Measurements from ENCODE around the gene UCN.
A peak's percentile ranks its signal among the peaks of the same experiment; 100 is the strongest.

The UCN gene

DNA sequence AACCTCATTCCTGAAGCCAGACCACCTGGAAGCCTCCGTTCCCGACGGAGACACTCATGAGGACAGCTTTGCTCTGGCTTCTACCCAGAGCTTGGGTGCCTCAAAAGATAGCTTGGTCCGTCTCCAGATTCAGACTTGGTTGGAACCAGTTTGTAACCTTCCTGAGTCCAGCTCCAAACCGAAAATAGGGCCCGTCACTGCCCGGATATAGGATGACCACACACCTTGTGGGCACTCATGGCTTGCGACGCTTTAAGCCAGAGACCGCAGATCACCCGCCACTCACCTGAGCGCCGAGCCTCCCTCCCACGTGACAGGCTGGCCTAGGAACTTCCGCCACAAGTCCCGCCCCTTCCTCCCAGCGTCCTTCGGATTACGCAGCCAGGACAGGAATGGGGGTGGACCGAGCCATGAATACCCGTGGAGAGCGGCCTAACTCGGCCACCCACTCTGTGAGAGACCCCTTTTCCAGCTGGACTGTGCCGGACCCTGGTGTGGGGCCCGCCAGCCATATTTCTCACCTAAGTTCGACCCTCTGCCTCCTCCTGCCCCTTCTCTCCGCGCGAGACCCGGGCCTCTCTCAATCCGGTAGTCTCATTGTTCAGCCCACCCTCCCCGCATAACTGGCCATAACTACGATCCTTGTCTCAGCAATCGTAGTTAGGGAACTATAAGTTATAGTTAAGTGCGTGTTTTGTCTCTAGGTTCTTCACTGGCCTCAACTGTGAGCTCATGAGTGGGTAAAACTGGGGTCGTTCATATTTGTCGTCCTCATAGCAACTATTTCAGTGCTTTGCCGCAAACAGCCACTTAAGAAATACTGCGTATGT is 14.7 kb upstream of the UCN start, which contains the start of gene MPV17 (continued):
- TF ChIP-seq, protein P1, sequence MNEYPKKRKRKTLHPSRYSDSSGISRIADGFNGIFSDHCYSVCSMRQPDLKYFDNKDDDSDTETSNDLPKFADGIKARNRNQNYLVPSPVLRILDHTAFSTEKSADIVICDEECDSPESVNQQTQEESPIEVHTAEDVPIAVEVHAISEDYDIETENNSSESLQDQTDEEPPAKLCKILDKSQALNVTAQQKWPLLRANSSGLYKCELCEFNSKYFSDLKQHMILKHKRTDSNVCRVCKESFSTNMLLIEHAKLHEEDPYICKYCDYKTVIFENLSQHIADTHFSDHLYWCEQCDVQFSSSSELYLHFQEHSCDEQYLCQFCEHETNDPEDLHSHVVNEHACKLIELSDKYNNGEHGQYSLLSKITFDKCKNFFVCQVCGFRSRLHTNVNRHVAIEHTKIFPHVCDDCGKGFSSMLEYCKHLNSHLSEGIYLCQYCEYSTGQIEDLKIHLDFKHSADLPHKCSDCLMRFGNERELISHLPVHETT (tag by site-specific recombination; IDR thresholded peaks at IDR 0.05), result no peak
- no peak for TF ChIP-seq ZNF239 (tag by site-specific recombination; IDR thresholded peaks at IDR 0.05)
- TF ChIP-seq ZNF701 (tag by site-specific recombination; IDR thresholded peaks at IDR 0.05), result no peak
- peak; percentile 22; the same call in 1 of the 2 replicates for TF ChIP-seq EGR2 (tag by site-specific recombination; IDR thresholded peaks at IDR 0.05; ENCODE audit: low read depth)
- TF ChIP-seq KLF9 (tag by site-specific recombination; IDR thresholded peaks at IDR 0.05; ENCODE audit: low read depth), result no peak
- TF ChIP-seq ZNF785 (tag by site-specific recombination; IDR thresholded peaks at IDR 0.05), result no peak
- no peak for TF ChIP-seq ZBTB7A (tag by site-specific recombination; IDR thresholded peaks at IDR 0.05; ENCODE audit: low read depth)
- TF ChIP-seq ZNF558 (tag by site-specific recombination; IDR thresholded peaks at IDR 0.05), result no peak
- TF ChIP-seq, protein P2, sequence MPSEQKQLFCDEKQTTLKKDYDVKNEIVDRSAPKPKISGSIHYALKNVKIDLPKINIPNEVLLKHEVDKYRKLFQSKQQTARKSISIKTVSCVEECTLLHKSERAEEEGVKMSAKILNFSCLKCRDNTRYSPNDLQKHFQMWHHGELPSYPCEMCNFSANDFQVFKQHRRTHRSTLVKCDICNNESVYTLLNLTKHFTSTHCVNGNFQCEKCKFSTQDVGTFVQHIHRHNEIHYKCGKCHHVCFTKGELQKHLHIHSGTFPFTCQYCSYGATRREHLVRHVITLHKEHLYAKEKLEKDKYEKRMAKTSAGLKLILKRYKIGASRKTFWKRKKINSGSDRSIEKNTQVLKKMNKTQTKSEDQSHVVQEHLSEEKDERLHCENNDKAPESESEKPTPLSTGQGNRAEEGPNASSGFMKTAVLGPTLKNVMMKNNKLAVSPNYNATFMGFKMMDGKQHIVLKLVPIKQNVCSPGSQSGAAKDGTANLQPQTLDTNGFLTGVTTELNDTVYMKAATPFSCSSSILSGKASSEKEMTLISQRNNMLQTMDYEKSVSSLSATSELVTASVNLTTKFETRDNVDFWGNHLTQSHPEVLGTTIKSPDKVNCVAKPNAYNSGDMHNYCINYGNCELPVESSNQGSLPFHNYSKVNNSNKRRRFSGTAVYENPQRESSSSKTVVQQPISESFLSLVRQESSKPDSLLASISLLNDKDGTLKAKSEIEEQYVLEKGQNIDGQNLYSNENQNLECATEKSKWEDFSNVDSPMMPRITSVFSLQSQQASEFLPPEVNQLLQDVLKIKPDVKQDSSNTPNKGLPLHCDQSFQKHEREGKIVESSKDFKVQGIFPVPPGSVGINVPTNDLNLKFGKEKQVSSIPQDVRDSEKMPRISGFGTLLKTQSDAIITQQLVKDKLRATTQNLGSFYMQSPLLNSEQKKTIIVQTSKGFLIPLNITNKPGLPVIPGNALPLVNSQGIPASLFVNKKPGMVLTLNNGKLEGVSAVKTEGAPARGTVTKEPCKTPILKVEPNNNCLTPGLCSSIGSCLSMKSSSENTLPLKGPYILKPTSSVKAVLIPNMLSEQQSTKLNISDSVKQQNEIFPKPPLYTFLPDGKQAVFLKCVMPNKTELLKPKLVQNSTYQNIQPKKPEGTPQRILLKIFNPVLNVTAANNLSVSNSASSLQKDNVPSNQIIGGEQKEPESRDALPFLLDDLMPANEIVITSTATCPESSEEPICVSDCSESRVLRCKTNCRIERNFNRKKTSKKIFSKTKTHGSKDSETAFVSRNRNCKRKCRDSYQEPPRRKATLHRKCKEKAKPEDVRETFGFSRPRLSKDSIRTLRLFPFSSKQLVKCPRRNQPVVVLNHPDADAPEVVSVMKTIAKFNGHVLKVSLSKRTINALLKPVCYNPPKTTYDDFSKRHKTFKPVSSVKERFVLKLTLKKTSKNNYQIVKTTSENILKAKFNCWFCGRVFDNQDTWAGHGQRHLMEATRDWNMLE (tag by site-specific recombination; conservative IDR thresholded peaks at IDR 0.05; ENCODE audit: low read depth), result 0 out of 2 replicates have a peak, but pooled peaks have one; percentile 54
- TF ChIP-seq ZNF16 (tag by site-specific recombination; IDR thresholded peaks at IDR 0.05; ENCODE audit: low read depth), result no peak
- TF ChIP-seq, protein P3, sequence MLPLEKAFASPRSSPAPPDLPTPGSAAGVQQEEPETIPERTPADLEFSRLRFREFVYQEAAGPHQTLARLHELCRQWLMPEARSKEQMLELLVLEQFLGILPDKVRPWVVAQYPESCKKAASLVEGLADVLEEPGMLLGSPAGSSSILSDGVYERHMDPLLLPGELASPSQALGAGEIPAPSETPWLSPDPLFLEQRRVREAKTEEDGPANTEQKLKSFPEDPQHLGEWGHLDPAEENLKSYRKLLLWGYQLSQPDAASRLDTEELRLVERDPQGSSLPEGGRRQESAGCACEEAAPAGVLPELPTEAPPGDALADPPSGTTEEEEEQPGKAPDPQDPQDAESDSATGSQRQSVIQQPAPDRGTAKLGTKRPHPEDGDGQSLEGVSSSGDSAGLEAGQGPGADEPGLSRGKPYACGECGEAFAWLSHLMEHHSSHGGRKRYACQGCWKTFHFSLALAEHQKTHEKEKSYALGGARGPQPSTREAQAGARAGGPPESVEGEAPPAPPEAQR (tag by site-specific recombination; IDR thresholded peaks at IDR 0.05), result no peak
- TF ChIP-seq KLF8 (tag by site-specific recombination; IDR thresholded peaks at IDR 0.05), result peak; percentile 53
- TF ChIP-seq ZNF530 (tag by site-specific recombination; IDR thresholded peaks at IDR 0.05; ENCODE audit: low read depth), result no peak
- TF ChIP-seq ZNF830 (tag by site-specific recombination; IDR thresholded peaks at IDR 0.05; ENCODE audit: low read depth), result no peak
- TF ChIP-seq ZNF24 (tag by site-specific recombination; IDR thresholded peaks at IDR 0.05), result peak; percentile 18; the same call in 1 of the 2 replicates
- TF ChIP-seq, protein P4, sequence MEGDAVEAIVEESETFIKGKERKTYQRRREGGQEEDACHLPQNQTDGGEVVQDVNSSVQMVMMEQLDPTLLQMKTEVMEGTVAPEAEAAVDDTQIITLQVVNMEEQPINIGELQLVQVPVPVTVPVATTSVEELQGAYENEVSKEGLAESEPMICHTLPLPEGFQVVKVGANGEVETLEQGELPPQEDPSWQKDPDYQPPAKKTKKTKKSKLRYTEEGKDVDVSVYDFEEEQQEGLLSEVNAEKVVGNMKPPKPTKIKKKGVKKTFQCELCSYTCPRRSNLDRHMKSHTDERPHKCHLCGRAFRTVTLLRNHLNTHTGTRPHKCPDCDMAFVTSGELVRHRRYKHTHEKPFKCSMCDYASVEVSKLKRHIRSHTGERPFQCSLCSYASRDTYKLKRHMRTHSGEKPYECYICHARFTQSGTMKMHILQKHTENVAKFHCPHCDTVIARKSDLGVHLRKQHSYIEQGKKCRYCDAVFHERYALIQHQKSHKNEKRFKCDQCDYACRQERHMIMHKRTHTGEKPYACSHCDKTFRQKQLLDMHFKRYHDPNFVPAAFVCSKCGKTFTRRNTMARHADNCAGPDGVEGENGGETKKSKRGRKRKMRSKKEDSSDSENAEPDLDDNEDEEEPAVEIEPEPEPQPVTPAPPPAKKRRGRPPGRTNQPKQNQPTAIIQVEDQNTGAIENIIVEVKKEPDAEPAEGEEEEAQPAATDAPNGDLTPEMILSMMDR (tag by site-specific recombination; IDR thresholded peaks at IDR 0.05), result no peak
- TF ChIP-seq ZNF214 (tag by site-specific recombination; IDR thresholded peaks at IDR 0.05; ENCODE audit: borderline replicate concordance), result no peak
- TF ChIP-seq ZEB2 (tag by site-specific recombination; IDR thresholded peaks at IDR 0.05), result 0 out of 2 replicates have a peak, but pooled peaks have one; percentile 30
- TF ChIP-seq KLF1 (tag by site-specific recombination; IDR thresholded peaks at IDR 0.05), result no peak
- TF ChIP-seq MYNN (tag by site-specific recombination; IDR thresholded peaks at IDR 0.05; ENCODE audit: borderline replicate concordance), result no peak
- peak; percentile 51; the same call in 1 of the 2 replicates for TF ChIP-seq ZNF341 (tag by site-specific recombination; IDR thresholded peaks at IDR 0.05; ENCODE audit: low read depth)
- TF ChIP-seq SCRT2 (tag by site-specific recombination; IDR thresholded peaks at IDR 0.05), result no peak
- TF ChIP-seq HOXC10 (CRISPR knock-in tag; IDR thresholded peaks at IDR 0.05), result no peak
- peak; percentile 69 for TF ChIP-seq SP3 (tag by site-specific recombination; IDR thresholded peaks at IDR 0.05)
- TF ChIP-seq, protein P5, sequence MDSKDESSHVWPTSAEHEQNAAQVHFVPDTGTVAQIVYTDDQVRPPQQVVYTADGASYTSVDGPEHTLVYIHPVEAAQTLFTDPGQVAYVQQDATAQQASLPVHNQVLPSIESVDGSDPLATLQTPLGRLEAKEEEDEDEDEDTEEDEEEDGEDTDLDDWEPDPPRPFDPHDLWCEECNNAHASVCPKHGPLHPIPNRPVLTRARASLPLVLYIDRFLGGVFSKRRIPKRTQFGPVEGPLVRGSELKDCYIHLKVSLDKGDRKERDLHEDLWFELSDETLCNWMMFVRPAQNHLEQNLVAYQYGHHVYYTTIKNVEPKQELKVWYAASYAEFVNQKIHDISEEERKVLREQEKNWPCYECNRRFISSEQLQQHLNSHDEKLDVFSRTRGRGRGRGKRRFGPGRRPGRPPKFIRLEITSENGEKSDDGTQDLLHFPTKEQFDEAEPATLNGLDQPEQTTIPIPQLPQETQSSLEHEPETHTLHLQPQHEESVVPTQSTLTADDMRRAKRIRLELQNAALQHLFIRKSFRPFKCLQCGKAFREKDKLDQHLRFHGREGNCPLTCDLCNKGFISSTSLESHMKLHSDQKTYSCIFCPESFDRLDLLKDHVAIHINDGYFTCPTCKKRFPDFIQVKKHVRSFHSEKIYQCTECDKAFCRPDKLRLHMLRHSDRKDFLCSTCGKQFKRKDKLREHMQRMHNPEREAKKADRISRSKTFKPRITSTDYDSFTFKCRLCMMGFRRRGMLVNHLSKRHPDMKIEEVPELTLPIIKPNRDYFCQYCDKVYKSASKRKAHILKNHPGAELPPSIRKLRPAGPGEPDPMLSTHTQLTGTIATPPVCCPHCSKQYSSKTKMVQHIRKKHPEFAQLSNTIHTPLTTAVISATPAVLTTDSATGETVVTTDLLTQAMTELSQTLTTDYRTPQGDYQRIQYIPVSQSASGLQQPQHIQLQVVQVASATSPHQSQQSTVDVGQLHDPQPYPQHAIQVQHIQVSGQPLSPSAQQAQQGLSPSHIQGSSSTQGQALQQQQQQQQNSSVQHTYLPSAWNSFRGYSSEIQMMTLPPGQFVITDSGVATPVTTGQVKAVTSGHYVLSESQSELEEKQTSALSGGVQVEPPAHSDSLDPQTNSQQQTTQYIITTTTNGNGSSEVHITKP (tag by site-specific recombination; IDR thresholded peaks at IDR 0.05), result peak; percentile 97
- TF ChIP-seq ZNF426 (tag by site-specific recombination; IDR thresholded peaks at IDR 0.05), result no peak

Measured in HEK293 (cell line).